ENCODE results near the gene PGD.
"Not testable (repeated sequence)": the region's sequence is repeated elsewhere in the genome, so short reads cannot be mapped to it uniquely, and the experiment has no call there.

PGD gene

GRCh38 chr1:10398734-10399443, at the start of gene PGD:
TSS of gene PGD (plus strand) at chr1:10399064. CDS start at chr1:10399118, 54 bp downstream.
- DNase-seq (ENCODE audit: low read depth): peak; percentile 94

DNA sequence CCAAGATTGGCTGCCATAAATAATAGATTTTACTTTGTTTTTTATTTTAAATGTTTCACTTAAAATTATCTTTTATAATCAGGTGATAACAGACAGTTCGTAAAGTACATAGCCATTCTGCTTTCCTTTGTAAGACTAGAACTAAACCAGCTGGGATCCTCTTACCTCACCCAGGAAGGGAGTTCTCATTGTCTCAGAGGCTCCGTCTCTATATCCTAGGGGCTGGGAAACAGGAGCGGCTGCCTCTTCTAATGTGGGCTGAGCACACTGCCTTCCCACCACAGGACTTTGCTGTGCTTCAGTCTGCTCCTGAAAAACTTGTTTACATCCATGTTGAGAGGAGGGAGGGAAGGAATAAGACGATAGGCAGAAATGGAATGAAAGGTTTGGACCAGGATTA, 45.6 kb upstream of the PGD start:
- DNase-seq (ENCODE audit: low read depth): no peak

GRCh38 chr1:10353693-10354092, 45.2 kb upstream of the PGD start:
- DNase-seq (ENCODE audit: low read depth): no peak

DNA sequence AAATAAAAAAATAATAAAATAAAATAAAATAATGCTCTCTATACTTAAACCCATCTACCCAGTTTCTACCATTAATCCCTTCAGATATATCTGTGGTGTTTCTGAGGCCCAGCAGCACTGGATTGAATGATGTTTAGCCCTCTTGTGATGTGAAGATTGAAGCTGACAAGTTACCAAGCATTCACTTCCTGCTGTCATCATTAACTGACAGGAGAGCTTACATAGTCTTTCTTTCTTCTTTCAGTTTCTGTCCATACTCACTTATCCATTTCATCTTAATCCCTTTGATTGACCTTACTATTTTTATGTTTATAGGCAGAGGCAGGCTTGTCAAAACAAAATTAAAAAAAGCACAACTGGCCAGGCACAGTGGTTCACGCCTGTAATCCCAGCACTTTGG, 38.8 kb upstream of the PGD start:
- no peak for DNase-seq (ENCODE audit: low read depth)

DNA sequence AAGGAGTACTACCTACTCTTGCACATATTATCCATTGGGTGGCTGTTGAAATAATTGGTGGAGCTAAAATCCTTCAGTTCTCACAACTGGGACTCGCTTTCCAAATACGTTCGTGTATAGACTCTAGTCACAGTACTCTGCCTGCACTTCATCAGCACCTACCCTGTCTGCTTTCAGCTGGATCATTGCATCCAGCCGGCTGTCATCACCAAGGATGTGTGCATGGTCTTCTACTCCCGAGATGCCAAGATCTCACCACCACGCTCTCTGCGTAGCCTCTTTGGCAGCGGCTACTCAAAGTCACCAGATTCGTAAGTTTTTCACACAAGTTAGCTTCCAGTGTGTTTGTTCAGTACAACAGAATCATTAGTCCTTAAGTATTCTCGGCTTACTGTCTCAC, 37.3 kb upstream of the PGD start:
- no peak for DNase-seq (ENCODE audit: low read depth)

- no peak for DNase-seq (ENCODE audit: low read depth)
Observed at GRCh38 chr1:10368194-10368593, 30.7 kb upstream of the PGD start.

DNA sequence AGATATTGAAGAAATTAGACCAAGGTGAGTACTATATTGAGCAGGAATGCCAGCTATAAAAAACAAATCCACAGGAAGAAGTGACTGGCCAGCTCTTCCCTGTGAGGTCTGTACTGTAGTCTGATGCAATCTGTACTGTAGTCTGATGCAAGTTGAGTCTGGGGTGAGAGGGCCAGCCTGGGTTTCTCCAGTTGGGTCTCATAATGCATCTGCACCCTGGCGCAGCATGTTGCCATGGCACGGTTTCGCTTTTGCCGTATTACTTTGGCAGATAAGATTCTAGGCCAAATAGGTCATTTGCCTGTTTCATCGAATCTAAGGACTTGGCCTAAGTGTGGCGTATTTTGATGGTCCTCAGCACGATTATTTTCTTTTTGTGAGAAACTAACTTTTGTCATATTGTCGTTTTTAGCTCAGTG, 24.4 kb upstream of the PGD start:
- DNase-seq (ENCODE audit: low read depth): no peak

DNA sequence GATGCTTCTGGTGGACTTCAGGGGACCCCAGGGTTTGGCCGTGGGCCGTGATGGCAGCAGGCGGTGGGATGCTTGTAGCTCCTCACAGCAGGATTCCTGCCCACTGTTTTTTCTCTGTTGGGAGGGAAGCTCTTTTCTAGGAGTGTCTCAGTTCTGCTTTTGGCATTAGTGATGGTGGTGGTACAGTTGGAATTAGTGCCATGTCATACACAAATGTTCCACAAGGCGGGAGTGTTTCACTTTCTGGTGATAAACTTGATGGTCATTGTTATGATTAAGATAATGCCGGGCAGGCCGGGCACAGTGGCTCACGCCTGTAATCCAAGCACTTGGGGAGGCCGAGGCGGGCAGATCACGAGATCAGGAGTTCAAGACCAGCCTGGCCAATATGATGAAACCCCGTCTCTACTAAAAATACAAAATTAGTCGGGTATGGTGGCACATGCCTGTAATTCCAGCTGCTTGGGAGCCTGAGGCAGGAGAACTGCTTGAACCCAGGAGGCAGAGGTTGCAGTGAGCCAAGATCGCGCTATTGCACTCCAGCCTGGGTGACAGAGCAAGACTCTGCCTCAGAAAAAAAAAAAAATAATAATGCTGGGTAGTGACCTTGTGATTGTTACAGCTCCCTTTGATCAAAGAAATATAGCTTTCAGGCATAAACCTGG, 21.4 kb upstream of the PGD start:
- DNase-seq (ENCODE audit: low read depth): not testable (repeated sequence)

GRCh38 chr1:10378081-10378841, 20.6 kb upstream of the PGD start:
- no peak for DNase-seq (ENCODE audit: low read depth)

- no peak for DNase-seq (ENCODE audit: low read depth)
Observed at GRCh38 chr1:10379101-10379620, 19.7 kb upstream of the PGD start.

DNA sequence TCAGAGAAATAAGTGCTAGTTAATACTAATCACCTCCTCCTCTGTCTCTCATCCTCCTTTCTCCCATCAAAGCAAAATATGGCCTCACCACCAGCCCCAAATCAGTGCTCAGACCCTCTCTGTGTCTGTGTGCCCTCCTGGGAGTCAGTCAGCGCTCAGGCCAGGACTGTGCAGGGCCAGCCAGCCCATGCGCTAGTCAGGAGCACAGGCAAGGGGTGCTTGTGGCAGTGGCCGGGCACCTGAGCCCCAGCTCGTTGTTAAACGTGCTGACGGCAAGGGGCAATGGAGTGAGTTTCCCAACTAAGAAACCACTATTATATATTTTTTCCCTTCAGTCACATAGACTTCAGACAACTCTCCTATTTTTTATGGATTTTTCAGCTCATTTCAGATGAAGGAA, 19.2 kb upstream of the PGD start:
- no peak for DNase-seq (ENCODE audit: low read depth)

GRCh38 chr1:10380594-10381275, 18.1 kb upstream of the PGD start:
- no peak for DNase-seq (ENCODE audit: low read depth)

DNA sequence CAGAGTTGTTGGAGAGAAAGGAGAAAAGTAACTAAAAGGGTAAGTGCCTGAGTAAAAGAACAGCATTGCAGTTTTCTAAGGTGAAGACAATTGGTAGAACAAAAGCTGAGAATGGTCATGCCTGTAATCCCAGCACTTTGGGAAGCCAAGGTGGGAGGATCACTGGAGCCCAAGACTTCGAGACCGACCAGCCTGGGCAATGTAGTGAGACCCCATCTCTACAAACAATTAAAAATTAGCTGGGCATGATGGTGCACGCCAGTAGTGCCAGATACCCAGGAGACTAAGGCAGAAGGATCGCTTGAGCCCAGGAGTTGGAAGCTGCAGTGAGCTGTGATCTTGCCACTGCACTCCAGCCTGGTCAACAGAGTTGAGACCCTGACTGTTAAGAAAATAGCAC, 15.2 kb upstream of the PGD start:
- no peak for DNase-seq (ENCODE audit: low read depth)

GRCh38 chr1:10384219-10384618, 14.6 kb upstream of the PGD start:
- DNase-seq (ENCODE audit: low read depth): no peak

- DNase-seq (ENCODE audit: low read depth): no peak
Observed at GRCh38 chr1:10386761-10387676, 11.8 kb upstream of the PGD start.

- no peak for DNase-seq (ENCODE audit: low read depth)
Observed at GRCh38 chr1:10387677-10388386, 11.0 kb upstream of the PGD start.

- DNase-seq (ENCODE audit: low read depth): no peak
Observed at GRCh38 chr1:10388387-10388715, 10.5 kb upstream of the PGD start.

GRCh38 chr1:10389271-10389973, 9.4 kb upstream of the PGD start:
- no peak for DNase-seq (ENCODE audit: low read depth)

- no peak for DNase-seq (ENCODE audit: low read depth)
Observed at GRCh38 chr1:10396870-10397269, 2.0 kb upstream of the PGD start.

- DNase-seq (ENCODE audit: low read depth): no peak
Observed at GRCh38 chr1:10398278-10398733, 558 bp upstream of the PGD start.
